Stimulated activated naive CD4-positive, alpha-beta T cell treated with Interleukin-2 at 50 U/mL for 16 hours (primary cell): ENCODE measurements around the gene NT5C3B.

Source experiments
- DNase-seq: peaks from one replicate; lab custom pipeline; 2025; lab: John Stamatoyannopoulos, UW

NT5C3B gene

DNA sequence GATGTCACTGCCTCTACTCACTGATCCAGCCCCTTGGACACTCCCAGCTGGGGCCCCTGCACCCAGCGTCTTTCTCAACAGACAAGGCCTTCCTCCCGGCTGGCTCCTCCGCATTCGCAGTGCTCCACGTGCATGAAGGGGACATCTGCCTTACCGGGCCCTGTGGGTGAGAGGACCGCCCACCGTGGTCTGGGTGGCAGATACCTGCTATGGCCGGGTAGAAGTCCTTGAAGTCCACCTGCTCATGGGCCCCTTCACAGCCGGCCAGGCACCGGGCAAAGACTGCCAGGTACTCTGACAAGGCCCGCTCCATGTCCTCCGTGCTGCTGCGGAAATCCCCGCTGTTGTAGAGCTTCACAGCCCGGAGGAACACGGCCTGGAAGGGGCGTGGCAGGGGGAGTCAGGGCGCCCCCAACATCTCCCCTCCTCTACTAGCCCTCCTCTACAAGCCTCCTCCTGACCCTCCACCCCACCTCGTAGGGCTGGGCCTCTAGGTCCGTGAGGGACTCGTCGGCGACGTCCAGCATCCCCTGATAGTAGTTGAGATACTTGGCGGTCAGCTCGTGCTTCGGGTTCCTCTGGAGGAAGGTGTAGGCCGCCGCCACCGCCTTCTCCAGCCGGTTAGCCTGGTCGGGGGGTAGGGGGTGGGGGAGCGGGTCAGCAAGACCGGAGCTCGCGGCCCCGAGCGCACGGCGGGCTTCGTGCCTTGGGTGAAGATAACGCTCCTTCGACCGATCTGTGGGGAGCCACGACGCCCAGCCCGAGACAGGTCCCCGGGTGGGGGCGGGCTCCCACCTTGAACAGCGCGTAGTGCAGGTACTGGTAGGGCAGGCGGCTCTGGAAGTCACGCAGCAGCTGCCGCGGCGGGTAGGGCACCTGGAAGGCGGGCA is 25.1 kb downstream of the NT5C3B start:
- DNase-seq = no peak

DNA sequence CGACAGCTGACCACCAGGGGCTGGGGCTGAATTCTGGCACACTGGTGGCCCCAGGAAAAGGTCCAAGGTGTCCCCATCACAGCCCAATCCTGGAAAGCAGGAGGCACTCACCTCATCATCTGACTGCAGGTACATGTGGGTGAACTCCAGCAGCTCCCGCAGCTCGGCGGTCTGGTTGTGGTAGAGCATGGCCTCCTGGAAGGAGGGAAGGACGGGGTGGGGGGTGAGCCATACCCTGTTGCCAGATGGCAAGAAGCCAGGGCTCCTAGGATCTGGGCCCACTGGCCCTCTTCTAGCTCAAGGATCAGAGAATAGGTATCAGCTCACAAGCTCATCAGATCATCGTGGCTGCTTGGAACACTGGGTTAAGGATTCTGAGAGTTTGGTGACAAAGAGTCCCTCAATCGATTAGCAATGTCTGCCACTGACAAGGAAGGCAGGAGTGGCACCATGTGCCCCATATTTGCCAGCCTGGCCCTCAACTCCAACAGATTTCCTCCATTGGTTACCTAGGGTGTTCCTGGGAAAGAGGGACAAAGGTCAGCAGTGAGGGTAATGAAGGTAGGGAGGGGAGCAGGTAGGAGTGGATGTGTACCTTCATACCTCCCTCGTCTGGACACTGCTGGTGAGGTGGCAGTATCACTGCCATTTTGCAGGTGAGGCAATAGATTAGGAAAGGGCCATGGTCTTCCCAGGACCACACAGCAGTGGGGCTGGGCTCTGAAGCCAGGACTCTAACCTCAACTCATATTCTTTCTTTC is 29.2 kb downstream of the NT5C3B start:
- DNase-seq = no peak

DNA sequence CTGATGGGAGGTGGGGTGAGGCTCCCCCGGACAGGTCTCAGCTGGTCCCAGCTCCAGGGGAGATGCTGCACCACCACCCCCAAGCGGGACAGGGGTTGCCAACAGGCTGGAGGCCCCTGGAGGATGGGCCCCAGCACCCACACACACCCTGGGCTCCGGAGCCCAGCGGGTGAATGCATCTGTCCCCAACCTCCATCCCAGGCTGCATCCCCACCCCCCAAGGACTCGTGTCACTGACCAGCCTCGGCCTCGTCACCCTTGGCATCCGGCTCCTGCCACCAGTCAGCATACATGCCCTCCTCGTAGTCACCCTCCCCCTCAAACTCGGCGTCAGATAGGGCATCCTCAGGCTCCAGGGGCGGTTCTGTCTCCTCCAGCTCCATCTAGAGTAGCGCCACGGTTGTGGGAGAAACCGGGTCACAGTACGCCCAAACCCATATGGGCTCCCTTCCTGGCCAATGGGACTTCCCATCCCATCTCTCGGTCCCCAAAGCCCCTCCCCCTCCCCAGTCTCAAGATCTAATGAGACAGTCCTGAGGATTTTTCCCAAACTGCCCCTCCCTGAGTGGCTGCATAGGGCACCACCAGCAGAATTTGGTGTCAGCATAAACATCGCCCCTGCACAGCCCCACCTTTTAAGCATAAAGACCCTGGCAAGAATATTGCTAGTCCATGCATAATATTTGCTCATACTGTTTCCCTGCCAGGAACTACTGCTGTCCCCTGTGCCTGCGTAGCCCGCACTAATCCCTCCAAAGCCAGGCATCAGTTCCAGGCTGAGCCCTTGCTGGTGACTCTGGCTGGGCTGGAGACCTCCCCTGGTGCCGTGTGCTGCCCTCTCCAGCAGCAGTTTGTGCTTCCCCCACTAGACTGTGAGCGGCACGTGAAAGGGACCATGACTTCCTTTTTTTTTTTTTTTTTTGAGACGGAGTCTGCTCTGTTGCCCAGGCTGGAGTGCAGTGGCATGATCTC is 32.7 kb downstream of the NT5C3B start:
- no peak for DNase-seq

DNA sequence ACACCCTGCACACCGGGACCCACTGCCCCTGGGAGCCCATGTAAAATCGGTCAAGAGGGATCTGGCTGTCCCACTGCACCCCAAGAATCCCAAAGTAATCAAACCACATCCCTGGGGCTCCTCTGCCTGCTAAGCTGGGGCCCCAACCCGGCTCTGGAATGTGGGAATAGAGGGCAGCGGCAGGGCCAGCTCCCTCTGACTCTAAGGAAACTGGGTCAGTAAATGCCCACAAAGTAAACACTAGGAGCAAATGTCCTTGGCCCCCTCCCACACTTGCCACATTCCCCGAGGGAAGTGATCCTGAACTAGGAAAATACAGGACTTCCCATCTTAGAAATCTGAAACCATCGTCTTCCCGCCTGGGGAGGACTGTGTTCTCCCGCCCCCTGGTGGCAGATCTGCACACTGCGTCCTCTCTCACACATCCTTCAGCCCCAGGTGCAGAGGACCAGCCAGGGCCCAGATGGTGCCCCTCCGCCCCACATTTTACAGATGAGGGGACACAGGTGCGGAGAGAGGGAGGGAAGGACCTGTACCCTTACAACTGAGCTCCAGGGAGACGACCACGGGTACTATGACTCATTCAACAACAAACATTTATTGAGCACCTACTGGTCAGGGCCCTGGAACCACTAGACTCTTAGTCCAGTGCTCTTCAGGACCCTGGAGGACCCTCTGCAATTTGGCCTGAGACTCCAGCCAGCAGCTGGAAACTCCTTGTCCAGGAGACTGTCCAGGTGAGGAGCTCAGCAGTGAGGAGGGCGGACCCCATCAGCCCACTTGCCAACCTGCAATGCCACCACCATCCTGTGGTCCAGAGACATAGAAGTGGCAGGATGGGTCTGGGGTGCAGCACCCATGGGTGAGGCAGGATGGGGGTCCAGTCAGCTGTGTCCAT is 34.4 kb downstream of the NT5C3B start:
- peak; percentile 55 for DNase-seq

DNA sequence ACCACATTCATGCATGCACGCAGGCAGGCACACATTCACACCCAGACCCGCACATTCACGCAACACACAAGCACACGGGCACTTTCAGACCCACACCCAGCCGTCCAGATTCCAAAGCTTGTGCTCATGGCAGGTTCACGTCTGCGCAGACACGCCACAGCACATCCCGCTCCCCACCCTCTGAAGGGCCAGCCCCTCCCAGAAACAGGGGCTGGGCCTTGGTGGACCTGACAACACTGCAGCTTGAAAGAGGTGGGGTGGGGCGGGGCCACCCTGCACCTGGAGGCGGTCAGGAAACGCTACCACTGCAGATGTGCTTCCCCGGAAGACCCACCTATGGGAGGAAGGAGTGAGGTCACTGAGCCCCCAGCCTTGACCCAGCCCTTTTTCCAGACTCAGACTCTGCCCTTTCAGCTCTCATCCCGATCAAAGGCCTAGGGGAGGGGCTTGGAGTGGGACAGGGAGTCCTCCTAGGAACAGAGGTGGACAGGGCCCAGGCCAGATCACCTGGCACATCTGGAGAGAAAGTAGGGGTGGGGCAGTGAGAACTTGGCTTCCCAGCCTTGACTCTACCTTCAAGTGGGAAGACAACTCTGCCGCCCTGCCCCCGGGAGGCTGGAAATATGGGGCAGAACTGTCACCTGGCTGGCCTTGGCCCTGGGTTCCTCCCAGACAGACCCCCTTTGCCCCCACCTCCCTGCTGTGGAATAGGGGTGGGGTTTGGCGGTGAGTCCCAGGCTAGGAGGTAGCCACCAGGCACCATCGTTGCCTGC is 35.2 kb downstream of the NT5C3B start:
- no peak for DNase-seq

DNA sequence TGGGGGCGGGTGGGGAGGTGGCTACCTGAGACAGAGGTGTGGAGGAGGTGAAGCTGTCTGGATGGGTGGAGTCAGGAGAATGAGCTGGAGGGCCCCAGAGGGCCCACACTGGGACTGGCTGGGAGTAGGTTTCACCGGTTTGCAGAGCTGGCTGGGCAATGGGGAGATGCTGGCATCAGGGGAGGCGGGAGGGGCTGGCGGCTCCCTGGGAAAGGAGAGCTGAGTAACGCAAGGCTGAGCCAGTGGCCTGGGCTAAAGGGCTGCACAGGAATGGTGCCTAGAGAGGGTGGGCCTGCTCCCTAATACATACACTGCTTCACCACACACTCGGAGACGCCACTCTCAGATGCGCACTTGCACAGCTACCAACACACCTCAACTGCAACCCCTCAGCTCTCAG is 36.7 kb downstream of the NT5C3B start:
- no peak for DNase-seq

DNA sequence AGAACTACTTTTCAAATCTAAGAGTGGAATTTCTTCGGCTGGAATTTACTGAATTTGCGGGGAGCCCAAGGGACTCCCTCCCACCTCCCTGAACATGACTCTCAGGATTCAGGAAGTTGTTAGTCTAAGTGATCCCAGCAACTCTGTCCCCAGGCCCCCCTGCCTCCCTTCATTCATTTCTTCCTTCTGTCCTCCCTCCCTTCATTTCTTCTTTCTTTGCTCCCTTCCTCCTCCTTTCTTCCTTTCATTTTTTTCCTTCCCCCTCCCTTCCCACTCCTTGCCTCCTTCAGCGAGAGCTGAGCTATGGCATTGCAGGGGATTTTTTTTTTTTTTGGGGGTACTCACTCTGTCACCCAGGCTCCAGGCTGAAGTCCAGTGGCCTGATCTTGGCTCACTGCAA is 38.7 kb downstream of the NT5C3B start:
- DNase-seq = no peak

DNA sequence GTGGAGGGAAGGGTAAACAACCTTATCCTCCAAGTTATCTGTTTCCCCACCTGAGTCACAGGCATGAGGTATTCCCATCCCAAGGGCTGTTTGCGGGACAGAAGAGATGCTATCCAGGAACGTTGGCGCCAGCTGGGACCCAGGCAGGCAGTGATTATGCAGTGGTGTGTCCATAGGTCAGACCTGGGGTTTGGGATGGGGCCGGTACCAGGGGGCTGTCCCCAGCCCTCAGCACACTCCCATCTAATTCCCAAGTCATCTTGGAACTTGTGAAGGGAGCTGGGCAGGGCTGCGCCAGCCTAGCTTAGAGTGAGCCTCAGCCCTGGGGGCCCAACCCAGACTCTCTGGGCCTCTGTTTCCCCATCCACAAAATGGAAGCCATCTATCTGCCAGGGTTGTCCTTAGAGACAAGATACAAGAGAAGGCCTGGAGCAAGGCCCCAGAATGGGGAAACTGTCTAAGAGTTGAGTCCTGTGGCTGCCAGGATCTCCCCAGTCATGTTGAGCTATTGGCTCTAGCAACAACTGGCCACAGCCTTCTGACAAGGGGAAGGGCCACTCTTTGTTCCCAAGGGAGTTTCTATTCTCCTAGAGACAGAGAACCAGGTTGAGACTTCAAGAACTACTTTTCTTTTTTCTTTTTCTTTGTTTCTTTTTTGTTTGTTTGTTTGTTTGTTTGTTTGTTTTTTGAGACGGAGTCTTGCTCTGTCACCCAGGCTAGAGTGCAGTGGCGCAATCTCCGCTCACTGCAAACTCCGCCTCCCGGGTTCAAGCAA is 39.7 kb downstream of the NT5C3B start:
- no peak for DNase-seq

DNA sequence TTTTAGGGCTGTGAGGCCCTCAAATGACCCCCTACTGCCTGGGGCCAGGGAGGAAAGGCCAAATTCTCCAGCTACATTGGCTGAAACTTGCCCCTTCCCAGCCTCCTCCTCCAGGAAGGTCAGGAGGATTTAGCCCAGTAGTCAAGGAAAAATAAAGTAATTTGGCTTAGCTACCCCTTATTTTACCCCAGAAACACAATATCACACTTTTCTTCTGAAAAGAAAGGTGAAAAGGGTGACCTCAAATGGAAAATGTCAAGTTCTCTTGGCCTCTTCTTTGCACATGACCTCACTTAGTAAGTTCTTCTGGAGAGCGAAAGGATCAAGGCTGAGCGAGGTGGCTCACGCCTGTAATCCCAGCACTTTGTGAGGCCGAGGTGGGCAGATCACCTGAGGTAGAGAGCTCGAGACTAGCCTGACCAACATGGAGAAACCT is 41.5 kb downstream of the NT5C3B start:
- DNase-seq = no peak

DNA sequence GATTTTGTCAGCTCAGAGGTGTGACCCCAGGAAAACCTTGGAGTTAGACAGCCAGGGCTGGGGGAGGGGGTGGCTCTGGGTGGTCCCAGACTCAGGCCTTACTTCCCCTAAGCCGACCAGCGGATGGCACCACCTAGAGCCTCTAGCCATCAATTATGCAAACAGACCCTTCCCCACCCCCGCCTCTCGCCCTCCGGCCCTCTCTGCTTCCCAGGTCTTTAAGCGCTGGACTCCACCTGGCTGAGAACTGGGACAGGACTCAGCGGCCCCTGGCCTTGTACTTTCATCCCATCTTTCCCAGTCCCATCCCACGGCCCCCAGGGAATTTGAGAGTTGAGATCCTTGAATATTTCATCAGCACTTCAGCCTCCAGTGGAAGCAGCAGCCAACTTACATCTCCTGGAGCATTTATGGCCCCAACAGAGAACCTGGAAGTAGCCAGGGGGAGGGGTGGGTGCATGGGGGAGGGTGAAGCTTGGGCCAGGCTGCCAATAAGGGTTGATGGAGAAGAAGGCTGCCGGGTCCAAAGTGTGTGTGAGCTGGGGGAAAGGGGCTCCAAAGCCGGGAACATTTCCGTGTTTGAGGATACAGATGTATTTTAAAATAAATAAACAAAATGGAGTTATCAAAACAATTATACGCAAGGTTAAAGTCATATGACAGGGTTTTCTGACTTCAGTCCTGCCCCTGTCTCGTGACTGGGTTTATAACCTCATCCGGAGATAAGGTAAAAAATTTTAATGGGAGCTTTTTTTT is 42.1 kb downstream of the NT5C3B start:
- DNase-seq = no peak

DNA sequence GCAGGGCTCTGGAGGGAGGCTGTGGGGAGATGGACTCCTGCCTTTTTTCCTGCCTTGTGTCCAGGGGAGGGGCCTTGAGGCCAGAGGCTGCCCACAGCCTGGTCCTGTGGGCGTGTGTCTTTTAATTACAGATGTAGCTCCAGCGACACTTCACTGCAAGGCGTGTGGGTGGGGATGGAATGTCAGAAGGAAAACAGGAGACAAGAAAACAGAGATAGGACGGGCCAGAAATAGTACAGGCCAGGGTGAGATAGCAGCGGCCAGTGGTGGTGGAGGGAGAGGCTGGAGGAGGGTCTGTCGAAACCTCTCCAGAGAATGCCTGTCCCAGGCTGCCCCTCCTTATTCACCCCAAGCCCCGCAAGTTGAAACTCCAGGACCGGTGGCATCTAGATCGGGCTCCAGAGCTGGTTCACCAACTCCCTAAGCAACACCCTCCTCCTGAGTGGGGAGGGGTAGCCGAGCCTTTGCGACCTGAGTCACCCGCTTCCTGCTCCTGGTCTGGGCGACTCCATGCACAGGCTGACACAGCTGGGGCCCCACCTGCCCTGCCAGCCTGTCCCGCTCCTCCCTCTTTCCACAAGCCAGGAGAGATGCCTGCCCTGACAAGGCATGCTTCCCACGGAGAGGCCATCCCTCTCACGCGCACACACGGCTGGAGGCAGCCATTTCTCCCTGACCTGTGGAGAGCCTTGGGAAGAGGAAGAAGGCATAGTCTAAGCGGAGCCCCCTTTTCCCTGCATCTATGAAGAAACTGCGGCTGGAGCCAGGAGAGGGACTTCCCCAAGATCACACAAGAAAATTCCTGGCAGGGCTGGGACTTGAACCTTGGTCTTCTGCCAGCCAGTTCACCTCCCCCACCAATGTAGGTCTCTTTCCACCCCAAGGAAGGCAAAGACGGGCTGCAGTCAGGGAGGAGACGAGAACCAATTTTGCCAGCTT is 42.9 kb downstream of the NT5C3B start:
- no peak for DNase-seq

DNA sequence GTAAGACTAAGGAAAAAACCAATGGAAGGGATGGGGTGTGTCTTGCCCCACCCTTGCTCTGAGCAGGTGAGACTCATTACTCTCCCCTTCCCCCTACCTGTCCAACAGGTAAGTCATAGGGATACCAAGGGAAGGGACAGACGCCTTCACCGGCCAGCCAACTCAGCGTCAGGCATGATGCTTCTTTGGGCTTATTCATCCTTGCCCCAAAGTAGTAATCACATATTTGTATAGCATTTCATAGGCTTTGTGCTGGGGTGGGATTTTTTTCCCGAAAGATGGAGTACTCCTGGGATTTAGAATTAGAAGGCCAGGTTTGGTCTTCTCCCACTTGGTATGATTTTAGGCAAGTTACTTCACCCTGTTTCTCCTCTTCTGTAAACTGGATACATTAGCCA is 49.0 kb downstream of the NT5C3B start:
- DNase-seq = no peak

DNA sequence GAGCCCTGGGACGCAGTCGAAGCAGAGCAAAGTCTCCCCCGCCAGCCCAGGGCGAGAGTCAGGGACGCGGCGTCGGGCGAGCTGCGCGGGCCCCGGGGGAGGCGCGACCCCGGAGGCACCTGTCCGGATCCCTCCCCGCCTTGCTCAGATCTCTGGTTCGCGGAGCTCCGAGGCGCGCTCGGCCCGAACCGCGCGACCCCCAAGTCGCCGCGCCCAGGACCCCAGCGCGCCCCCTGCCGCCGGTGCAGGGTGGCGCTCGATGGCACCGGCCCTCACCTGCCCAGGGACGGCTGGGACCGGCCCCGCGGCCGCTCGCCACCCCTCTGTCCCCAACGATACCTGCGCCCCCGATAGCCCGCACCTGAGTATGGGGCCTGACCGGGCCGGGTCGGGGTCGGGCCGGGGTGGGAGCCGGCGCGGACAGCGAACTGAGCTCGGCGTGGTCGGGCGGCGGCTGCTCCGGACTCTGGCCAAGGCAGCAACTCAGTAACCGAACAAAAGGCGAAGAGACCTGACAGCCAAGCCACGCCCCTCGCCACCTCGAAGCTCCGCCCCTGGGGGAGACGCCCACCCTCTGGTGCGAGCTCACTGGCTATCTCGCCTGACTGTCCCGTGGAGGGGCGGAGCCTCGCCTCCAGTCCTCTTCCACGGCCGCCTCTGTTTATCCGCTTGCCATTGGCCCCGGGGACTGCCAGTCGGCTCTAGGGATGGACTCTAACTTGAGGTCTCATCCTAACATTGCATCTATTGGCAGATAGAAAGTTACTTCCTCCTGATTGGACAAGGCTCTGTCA is 49.6 kb downstream of the NT5C3B start, which contains the start of gene JUP:
Gene JUP (minus strand): TSS at position 485 of the 794 bp plus-strand sequence. CDS start 14,857 bp downstream, outside the sequence.
- DNase-seq = peak; percentile 84

DNA sequence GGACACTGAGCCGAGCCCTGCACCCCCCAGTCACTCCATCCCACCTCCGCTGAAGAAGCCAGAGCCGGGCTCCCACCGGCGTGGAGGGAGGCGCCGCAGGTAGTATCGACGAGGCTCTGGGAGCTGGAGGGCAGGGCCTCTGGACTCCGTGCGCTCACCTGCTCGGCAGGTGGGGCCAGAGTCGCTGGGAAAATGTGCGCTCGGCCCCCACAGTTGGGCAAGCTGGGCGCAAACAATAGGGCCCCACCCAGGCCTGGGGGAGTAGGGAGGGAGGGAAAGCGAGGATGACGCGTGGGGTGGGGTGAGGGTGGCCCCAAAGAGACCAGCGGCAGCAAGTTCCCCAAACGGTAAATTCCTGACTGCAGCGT is 50.2 kb downstream of the NT5C3B start:
- no peak for DNase-seq

DNA sequence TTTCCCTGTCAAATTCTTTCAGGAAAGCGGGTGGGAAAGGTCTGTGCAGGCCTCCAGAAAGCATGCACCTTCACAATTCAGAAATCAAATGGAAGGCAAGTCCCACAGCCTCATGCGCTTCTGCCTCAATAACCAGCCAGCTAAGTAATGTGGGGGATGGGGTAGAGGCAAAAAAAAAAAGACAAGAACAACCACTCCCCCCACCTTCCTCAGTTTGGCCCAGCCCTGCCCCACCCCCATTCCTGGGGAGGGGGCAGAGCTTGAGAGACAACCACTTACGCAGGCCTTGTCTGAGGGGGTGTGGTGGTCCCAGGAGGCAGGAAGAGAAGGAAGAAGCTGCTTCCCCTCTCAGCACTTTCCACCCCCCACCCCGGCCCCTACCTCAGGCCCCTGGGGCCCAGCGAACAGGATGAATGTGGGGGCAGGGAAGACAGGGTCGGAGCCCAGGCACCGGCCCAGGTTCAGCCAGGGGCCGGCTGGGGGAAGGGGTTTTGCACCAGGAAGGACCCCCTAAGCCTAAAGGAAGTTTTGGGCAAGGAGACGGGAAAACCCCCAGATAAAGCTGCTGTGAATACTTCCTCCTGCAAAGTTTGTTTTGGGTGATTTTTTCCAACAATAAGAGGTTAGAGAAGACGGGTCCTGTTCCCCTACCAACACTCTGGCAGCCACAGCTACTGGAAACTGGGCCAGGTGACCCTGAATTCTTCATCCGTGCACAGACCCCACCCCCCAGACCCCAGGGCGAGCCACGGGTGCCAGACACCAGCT is 50.8 kb downstream of the NT5C3B start:
- DNase-seq = no peak

DNA sequence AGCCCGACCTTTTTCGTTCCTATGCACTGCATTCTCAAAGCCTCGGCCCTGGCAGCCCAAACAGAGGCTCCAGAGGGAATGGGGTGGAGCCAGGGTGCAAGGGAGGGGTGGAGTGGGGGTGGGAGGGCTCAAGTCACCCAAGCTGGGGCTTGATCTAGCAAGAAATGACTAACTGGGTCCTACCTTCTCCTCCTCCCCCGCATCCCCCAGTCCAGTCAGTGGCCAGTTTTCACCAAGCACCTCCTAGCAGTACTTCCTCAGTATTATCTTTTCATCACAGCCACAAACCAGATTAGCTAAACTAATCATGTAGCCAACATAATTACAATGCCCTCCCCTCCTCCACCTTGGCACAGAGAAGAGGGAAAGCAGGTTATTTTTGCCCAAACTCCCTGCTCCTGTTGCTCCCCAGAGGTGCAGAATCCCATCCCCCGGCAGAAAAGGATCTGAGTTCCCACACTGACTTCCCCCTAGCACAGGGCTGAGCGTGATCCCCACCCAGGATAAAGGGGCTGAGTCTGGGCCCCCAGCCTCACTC is 51.8 kb downstream of the NT5C3B start:
- no peak for DNase-seq
